MM.1S (cell line): ENCODE data around the gene NMNAT2.
"Not testable (repeated sequence)": the region's sequence is repeated elsewhere in the genome, so short reads cannot be mapped to it uniquely, and the experiment has no call there.

ENCODE experiments used
- DNase-seq: peaks from one replicate; pipeline ENCODE4 v3.0.0-alpha.2; 2015
- H2AFZ ChIP-seq: fragments of 300-600 bp; sonication (generic); 2 replicates; pipeline ENCODE4 v1.6.0; 2016; ENCODE audit warnings: antibody characterized with exemption, low read length
- H3F3A ChIP-seq: fragments of 300-600 bp; sonication (generic); 2 replicates; pipeline ENCODE4 v1.6.1; 2016; ENCODE audit warnings: mild to moderate bottlenecking, antibody characterized with exemption, low read length, moderate library complexity, mixed read lengths; ENCODE audit not compliant: insufficient read depth
- H3K27ac ChIP-seq: fragments of 300-600 bp; sonication (generic); 2 replicates; pipeline ENCODE4 v1.5.1; 2016; ENCODE audit warnings: mild to moderate bottlenecking, low read length
- H3K27me3 ChIP-seq: fragments of 300-600 bp; sonication (generic); replicated peaks from 2 replicates; pipeline ENCODE4 v1.6.0; 2016; ENCODE audit warnings: low read length; ENCODE audit not compliant: insufficient read depth
- H3K36me3 ChIP-seq: fragments of 300-600 bp; sonication (generic); replicated peaks from 2 replicates; pipeline ENCODE4 v1.6.1; 2016; ENCODE audit warnings: mild to moderate bottlenecking, low read length, mixed read lengths; ENCODE audit not compliant: insufficient read depth
- H3K4me1 ChIP-seq: fragments of 300-600 bp; sonication (generic); 2 replicates; pipeline ENCODE4 v1.6.1; 2016; ENCODE audit warnings: low read length, mixed read lengths
- H3K4me2 ChIP-seq: fragments of 300-600 bp; sonication (generic); 2 replicates; pipeline ENCODE4 v1.6.0; 2016; ENCODE audit warnings: low read depth, low read length
- H3K4me3 ChIP-seq: fragments of 300-600 bp; sonication (generic); 2 replicates; pipeline ENCODE4 v1.5.1; 2016; ENCODE audit warnings: low read length, mixed read lengths
- H3K79me2 ChIP-seq: fragments of 300-600 bp; sonication (generic); 2 replicates; pipeline ENCODE4 v1.6.1; 2016; ENCODE audit warnings: mixed run types, low read length, mixed read lengths
- H3K9ac ChIP-seq: fragments of 300-600 bp; sonication (generic); 2 replicates; pipeline ENCODE4 v1.6.1; 2016; ENCODE audit warnings: low read length, mixed read lengths
- H3K9me2 ChIP-seq: fragments of 300-600 bp; sonication (generic); replicated peaks from 2 replicates; pipeline ENCODE4 v1.6.1; 2016; ENCODE audit warnings: mild to moderate bottlenecking, low read length, mixed read lengths; ENCODE audit not compliant: insufficient read depth
- H3K9me3 ChIP-seq: fragments of 300-600 bp; sonication (generic); replicated peaks from 2 replicates; pipeline ENCODE4 v1.6.1; 2016; ENCODE audit warnings: mild to moderate bottlenecking, low read length, mixed read lengths; ENCODE audit not compliant: insufficient read depth
- H4K20me1 ChIP-seq: fragments of 300-600 bp; sonication (generic); 2 replicates; pipeline ENCODE4 v1.6.1; 2016; ENCODE audit warnings: mild to moderate bottlenecking, low read length, moderate library complexity, mixed read lengths; ENCODE audit not compliant: insufficient read depth
- EZH2 ChIP-seq: fragments of 300-600 bp; sonication (generic); optimal IDR thresholded peaks from 2 replicates; pipeline ENCODE3; 2017; ENCODE audit warnings: low read depth, mild to moderate bottlenecking, antibody characterized with exemption, low read length, mixed read lengths
- EZH2phosphoT487 ChIP-seq: fragments of 300-600 bp; sonication (generic); IDR thresholded peaks from 2 replicates; pipeline ENCODE4 v1.6.1; 2018; ENCODE audit warnings: antibody characterized with exemption, low read length
- TF ChIP-seq, protein P1 (sequence below): fragments of 300-600 bp; sonication (generic); IDR thresholded peaks from 2 replicates; pipeline ENCODE4 v1.5.1; 2016; ENCODE audit warnings: antibody characterized with exemption, low read length, mixed read lengths

The NMNAT2 gene

DNA sequence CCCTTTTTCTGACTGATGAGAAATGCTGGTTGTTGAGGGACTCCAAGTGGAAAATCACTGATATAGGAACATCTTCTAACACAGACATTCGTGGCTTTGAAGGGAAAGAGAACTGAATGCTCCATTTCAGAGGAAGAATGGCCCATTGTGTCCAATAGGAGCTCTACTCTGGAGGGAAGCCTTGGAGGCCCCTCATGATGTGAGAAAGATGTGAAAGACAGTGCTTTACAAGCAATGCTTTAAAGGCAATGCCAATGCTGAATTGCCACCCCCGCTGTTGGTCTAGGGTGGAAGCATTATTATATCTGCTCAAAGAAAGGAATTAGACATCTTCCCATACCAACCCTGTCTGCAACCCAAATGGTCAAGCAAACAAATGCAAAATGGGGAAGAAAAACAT, 13.7 kb downstream of the NMNAT2 start:
- Histone ChIP-seq H3K27ac (no peak overlapping the region), H3K79me2 (no peaks in the 10 kb centered on the region), H3K4me3 (no peak overlapping the region), H4K20me1 (no peaks in the 10 kb centered on the region), H2AFZ (no peak overlapping the region), H3K27me3 (no peaks in the 10 kb centered on the region), H3K4me1 (0 out of 2 replicates have a peak, but pooled peaks cover 7% of the 10 kb centered on the region), H3K9me2 (no peaks in the 10 kb centered on the region), H3K36me3 (no peaks in the 10 kb centered on the region), H3K9ac (no peak overlapping the region), H3K4me2 (no peak overlapping the region), H3F3A (no peaks in the 10 kb centered on the region; the same call in 1 of the 2 replicates), H3K9me3 (no peaks in the 10 kb centered on the region)
- TF ChIP-seq, protein P1, sequence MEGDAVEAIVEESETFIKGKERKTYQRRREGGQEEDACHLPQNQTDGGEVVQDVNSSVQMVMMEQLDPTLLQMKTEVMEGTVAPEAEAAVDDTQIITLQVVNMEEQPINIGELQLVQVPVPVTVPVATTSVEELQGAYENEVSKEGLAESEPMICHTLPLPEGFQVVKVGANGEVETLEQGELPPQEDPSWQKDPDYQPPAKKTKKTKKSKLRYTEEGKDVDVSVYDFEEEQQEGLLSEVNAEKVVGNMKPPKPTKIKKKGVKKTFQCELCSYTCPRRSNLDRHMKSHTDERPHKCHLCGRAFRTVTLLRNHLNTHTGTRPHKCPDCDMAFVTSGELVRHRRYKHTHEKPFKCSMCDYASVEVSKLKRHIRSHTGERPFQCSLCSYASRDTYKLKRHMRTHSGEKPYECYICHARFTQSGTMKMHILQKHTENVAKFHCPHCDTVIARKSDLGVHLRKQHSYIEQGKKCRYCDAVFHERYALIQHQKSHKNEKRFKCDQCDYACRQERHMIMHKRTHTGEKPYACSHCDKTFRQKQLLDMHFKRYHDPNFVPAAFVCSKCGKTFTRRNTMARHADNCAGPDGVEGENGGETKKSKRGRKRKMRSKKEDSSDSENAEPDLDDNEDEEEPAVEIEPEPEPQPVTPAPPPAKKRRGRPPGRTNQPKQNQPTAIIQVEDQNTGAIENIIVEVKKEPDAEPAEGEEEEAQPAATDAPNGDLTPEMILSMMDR = no peak
- TF ChIP-seq EZH2phosphoT487 (no peak), EZH2 (no peak)
- DNase-seq = no peak

DNA sequence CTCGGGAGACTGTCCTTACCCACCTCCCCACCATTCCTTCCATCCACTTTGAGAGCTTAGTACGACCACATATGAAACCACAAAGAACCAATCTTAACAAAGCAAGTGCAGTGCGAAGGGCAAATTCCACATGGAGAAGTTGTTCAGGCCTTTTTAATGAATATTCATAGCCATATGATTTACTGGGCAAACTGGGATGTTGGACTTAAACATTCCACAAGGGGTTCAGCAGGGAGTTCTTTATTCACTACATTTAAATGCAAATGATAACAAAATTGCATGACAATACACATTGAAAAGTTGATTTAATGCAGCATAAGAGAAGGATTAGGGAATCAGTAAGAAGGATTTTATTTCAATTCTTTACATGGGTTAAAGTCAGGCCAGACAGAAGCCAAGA, 14.7 kb downstream of the NMNAT2 start:
- H3K79me2 ChIP-seq = no peaks in the 10 kb centered on the region
- H3K9me3 ChIP-seq = no peaks in the 10 kb centered on the region
- TF ChIP-seq, protein P1 = no peak
- no peak for TF ChIP-seq EZH2
- TF ChIP-seq EZH2phosphoT487 = no peak
- H3K27me3 ChIP-seq = no peaks in the 10 kb centered on the region
- H3K4me2 ChIP-seq = no peak overlapping the region
- H3K4me1 ChIP-seq = 0 out of 2 replicates have a peak, but pooled peaks cover 7% of the 10 kb centered on the region
- H3K4me3 ChIP-seq = no peak overlapping the region
- H3K27ac ChIP-seq = no peak overlapping the region
- H4K20me1 ChIP-seq = no peaks in the 10 kb centered on the region
- no peak overlapping the region for H2AFZ ChIP-seq
- H3F3A ChIP-seq = no peaks in the 10 kb centered on the region; the same call in 1 of the 2 replicates
- H3K36me3 ChIP-seq = no peaks in the 10 kb centered on the region
- no peak for DNase-seq
- no peaks in the 10 kb centered on the region for H3K9me2 ChIP-seq
- H3K9ac ChIP-seq = no peak overlapping the region

DNA sequence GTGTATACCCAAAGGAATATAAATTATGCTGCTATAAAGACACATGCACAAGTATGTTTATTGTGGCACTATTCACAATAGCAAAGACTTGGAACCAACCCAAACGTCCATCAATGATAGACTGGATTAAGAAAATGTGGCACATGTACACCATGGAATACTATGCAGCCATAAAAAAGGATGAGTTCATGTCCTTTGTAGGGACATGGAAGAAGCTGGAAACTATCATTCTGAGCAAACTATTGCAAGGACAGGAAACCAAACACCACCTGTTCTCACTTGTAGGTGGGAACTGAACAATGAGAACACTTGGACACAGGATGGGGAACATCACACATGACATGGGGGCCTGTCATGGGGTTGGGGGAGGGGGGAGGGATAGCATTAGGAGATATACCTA, 16.6 kb downstream of the NMNAT2 start:
- H3K9me3 ChIP-seq, H3K9ac ChIP-seq, H3K79me2 ChIP-seq, H3K27ac ChIP-seq, H4K20me1 ChIP-seq, DNase-seq, H3K27me3 ChIP-seq, H2AFZ ChIP-seq, H3K4me2 ChIP-seq, H3K4me3 ChIP-seq, H3K36me3 ChIP-seq, H3F3A ChIP-seq, H3K4me1 ChIP-seq, H3K9me2 ChIP-seq: not testable (repeated sequence)

DNA sequence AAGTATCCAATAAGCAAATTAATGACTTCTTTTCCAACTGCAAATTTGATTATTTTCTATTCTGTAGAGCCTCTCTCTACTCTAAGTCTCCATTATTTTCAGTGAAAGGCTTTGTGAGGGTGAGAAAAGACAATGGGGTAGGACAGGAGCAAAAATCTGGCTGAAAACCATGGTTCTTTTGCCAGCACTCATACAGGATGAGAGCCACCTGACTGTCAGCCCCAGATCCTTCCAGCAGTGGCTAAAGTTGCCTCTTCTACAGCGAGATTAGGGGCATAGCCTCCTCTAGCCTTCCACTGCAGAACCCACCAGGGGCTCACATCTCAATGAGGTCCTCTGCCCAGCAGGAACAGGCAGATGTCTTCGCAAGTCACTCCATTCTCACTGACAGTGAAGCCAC, 23.7 kb downstream of the NMNAT2 start:
- Histone ChIP-seq H3K9ac (no peak overlapping the region), H3K27me3 (no peaks in the 10 kb centered on the region), H3K79me2 (no peaks in the 10 kb centered on the region), H2AFZ (no peak overlapping the region), H3K4me2 (no peak overlapping the region), H3K4me3 (no peak overlapping the region), H3F3A (no peaks in the 10 kb centered on the region), H3K4me1 (no peaks in the 10 kb centered on the region), H3K27ac (no peak overlapping the region), H3K36me3 (no peaks in the 10 kb centered on the region), H3K9me2 (no peaks in the 10 kb centered on the region), H4K20me1 (no peaks in the 10 kb centered on the region), H3K9me3 (no peaks in the 10 kb centered on the region)
- TF ChIP-seq, protein P1 = no peak
- no peak for TF ChIP-seq EZH2
- TF ChIP-seq EZH2phosphoT487 = no peak
- DNase-seq = no peak
